RWPE2 (cell line): Measurements from ENCODE around the gene GTPBP3.

Experiments
- ATAC-seq: fragments of 200-7000 bp; cut with Tn5 transposase; 3 replicates; pipeline ENCODE4 v1.9.1; 2021; ENCODE audit warnings: low read depth
- DNase-seq: peaks from one replicate; pipeline ENCODE4 v3.0.0-alpha.2; 2020; ENCODE audit warnings: low spot score
- H3K27ac ChIP-seq: fragments of 450-650 bp; 2 replicates; pipeline ENCODE4 v1.5.1; 2017; ENCODE audit warnings: mild to moderate bottlenecking; ENCODE audit not compliant: poor library complexity, severe bottlenecking
- H3K27me3 ChIP-seq: fragments of 250-450 bp; sonication (Bioruptor Pico); 2 replicates; pipeline ENCODE4 v1.5.1; 2021; ENCODE audit warnings: mild to moderate bottlenecking, moderate library complexity; ENCODE audit not compliant: insufficient read depth, poor library complexity, severe bottlenecking
- H3K36me3 ChIP-seq: fragments of 250-450 bp; sonication (Bioruptor Pico); 2 replicates; pipeline ENCODE4 v1.5.1; 2020; ENCODE audit warnings: low read depth, mild to moderate bottlenecking, moderate library complexity
- H3K4me1 ChIP-seq: fragments of 250-450 bp; sonication (Bioruptor Pico); 2 replicates; pipeline ENCODE4 v1.5.1; 2021; ENCODE audit warnings: mild to moderate bottlenecking, moderate library complexity; ENCODE audit not compliant: insufficient read depth, poor library complexity, severe bottlenecking
- H3K4me3 ChIP-seq: fragments of 250-450 bp; sonication (Bioruptor Pico); 2 replicates; pipeline ENCODE4 v1.5.1; 2021; ENCODE audit warnings: mild to moderate bottlenecking, moderate library complexity; ENCODE audit not compliant: severe bottlenecking
- H3K9me3 ChIP-seq: fragments of 250-450 bp; sonication (Bioruptor Pico); 2 replicates; pipeline ENCODE4 v1.5.1; 2021; ENCODE audit warnings: mild to moderate bottlenecking, moderate library complexity; ENCODE audit not compliant: severe bottlenecking
- TF ChIP-seq, protein P1 (sequence below): fragments of 450-650 bp; IDR thresholded peaks from one replicate; pipeline ENCODE4 v1.5.1; 2017; ENCODE audit warnings: mild to moderate bottlenecking, moderate library complexity; ENCODE audit not compliant: poor library complexity, severe bottlenecking

GTPBP3 gene

DNA sequence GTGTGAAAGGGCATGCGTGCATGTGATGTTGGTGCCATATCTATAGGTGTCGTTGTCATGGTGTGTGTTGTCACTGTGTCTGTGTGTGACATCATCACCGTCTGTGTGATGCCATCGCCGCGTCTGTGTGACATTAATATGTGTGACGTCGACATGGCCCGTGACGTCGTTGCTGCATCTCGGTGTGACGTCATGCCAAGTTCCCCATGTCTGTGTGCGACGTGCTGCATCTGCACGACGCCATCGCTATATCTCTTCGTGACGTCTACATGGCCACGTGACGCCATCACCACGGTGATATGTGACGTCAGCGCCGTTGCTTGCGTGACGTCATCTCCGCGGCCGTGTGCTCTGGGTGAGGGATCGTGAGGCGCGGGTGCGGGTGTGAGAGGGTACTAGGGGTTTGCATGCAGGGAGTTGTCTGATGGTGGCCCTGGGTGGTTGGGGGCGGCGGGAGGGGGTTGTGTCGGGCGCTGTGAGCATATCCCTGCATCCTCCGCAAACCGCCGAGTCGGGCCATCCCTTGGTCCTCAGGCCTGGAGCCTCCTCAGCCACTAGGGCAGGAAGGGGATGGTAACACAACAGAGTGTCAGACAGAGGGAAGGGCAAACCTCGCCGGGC is 14.6 kb downstream of the GTPBP3 start:
- Histone ChIP-seq H3K9me3 (no peaks in the 10 kb centered on the region), H3K4me1 (no peaks in the 10 kb centered on the region), H3K4me3 (no peak overlapping the region), H3K27me3 (no peaks in the 10 kb centered on the region), H3K36me3 (no peaks in the 10 kb centered on the region), H3K27ac (no peak overlapping the region)
- no peak for DNase-seq
- TF ChIP-seq, protein P1, sequence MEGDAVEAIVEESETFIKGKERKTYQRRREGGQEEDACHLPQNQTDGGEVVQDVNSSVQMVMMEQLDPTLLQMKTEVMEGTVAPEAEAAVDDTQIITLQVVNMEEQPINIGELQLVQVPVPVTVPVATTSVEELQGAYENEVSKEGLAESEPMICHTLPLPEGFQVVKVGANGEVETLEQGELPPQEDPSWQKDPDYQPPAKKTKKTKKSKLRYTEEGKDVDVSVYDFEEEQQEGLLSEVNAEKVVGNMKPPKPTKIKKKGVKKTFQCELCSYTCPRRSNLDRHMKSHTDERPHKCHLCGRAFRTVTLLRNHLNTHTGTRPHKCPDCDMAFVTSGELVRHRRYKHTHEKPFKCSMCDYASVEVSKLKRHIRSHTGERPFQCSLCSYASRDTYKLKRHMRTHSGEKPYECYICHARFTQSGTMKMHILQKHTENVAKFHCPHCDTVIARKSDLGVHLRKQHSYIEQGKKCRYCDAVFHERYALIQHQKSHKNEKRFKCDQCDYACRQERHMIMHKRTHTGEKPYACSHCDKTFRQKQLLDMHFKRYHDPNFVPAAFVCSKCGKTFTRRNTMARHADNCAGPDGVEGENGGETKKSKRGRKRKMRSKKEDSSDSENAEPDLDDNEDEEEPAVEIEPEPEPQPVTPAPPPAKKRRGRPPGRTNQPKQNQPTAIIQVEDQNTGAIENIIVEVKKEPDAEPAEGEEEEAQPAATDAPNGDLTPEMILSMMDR, result no peak
- ATAC-seq, result no peak

DNA sequence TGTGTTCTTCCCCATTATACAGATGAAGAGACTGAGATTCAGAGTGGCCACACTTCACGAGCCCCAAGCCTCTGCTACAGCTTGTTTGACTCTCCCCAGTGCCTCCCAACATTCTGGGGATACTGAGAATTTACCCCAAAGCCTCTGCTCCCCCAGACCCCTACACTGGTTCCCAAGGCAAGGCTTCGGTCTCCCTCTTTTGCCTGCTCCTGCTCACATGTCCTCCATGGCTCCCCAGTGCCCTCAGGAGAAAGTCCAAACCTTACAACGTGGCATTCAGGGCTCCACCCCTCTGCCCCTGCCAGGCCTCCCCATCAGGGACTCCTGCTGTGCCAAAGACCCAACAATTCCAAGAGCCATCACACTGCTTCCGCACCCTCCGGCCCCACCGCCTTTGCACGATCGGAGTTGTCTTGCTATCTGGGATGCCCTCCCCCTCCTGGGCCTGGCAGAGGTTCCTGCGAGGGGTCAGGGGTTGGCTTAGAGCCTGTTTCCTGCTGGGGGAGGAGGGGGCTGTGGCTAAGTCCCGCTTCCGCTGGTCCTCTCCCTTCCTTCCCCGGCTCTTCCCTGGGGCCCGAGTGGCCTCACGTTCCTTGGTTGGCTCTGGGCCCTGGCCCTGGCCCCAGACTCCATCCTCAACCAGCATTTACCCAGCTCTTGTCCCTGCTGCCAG is 15.4 kb downstream of the GTPBP3 start:
- no peaks in the 10 kb centered on the region for H3K27me3 ChIP-seq
- H3K27ac ChIP-seq, result no peak overlapping the region
- ATAC-seq (no peak), DNase-seq (no peak)
- no peaks in the 10 kb centered on the region for H3K36me3 ChIP-seq
- H3K9me3 ChIP-seq, result no peaks in the 10 kb centered on the region
- TF ChIP-seq, protein P1, result no peak
- no peak overlapping the region for H3K4me3 ChIP-seq
- H3K4me1 ChIP-seq, result no peaks in the 10 kb centered on the region

DNA sequence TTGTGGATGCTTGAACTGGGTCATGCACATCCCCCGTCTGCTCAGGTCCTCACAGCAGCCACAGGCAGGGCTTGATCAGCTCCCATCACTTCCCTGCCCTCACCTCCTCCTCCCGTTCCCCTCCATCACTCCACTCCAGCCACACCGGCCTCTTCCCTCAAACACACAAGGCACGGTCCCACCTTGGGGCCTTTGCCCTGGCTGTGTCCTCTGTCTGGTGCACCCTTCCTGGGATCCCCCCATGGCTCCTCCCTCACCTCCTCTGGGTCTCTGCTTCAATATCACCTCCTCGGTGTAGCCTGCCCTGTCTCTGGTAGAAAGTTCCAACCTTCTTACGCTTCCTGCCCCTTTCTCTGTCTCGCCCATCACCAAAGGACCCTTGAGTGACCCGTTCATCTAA is 16.0 kb downstream of the GTPBP3 start:
- Histone ChIP-seq H3K27ac (no peak overlapping the region), H3K4me3 (no peak overlapping the region), H3K36me3 (no peaks in the 10 kb centered on the region), H3K9me3 (no peaks in the 10 kb centered on the region), H3K27me3 (no peaks in the 10 kb centered on the region), H3K4me1 (no peaks in the 10 kb centered on the region)
- ATAC-seq (no peak), DNase-seq (no peak)
- TF ChIP-seq, protein P1, result no peak

DNA sequence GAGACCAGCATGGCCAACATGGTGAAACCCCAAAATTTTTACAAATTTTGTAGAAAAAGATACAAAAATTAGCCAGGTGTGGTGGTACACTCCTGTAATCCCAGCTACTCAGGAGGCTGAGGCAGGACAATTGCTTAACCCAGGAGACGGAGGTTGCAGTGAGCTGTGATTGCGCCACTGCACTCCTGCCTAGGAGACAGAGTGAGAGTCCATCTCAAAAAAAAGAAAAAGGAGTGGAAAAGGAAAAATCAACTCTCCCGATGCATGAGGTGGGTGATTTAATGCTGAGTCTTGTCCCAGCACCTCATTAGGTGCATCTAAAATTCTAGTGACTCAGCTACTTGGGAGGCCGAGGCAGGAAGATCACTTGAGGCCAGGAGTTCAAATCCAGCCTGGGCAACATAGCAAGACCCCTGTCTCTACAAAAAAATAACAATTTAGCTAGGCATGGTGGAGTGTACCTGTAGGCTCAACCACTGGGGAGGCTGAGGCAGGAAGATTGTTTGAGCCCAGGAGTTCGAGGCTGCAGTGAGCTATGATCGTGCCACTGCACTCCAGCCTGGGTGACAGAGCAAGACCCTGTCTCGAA is 19.8 kb downstream of the GTPBP3 start:
- Histone ChIP-seq H3K9me3 (no peaks in the 10 kb centered on the region), H3K36me3 (no peaks in the 10 kb centered on the region), H3K27me3 (no peaks in the 10 kb centered on the region), H3K4me1 (no peaks in the 10 kb centered on the region), H3K4me3 (no peak overlapping the region), H3K27ac (no peak overlapping the region)
- DNase-seq, result no peak
- TF ChIP-seq, protein P1, result no peak
- ATAC-seq, result no peak

DNA sequence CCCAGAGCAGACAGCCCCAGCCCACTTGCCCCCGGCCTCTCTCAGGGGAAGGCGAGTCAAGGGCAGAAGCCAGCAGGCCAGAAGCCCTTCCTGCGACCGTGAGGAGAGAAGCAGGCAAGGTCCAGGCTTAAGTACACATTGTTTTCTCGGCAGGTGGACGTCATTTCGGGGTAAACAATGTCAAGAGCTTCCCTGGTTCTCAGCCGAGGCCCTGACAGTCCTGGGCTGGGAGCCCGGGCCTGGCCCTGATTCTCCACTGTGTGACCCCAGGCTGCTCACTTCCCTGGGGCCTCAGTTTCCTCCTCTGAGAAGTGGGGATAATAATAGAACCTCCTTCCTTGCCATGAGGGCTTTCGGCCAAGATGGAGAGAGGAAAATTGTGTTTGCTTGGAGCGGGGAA is 20.4 kb downstream of the GTPBP3 start:
- no peaks in the 10 kb centered on the region for H3K9me3 ChIP-seq
- no peak overlapping the region for H3K4me3 ChIP-seq
- no peak overlapping the region for H3K27ac ChIP-seq
- no peaks in the 10 kb centered on the region for H3K4me1 ChIP-seq
- DNase-seq (no peak), ATAC-seq (no peak)
- H3K36me3 ChIP-seq, result no peaks in the 10 kb centered on the region
- no peaks in the 10 kb centered on the region for H3K27me3 ChIP-seq
- TF ChIP-seq, protein P1, result no peak
